Activated CD4-positive, alpha-beta memory T cell treated with anti-CD3 and anti-CD28 coated beads, Interleukin-2, amount 10 ng/mL, durations not matched to agents 7 days and 5 days (primary cell): Measurements from ENCODE around the gene BMAL2. TPM values are rescaled to one million over a fixed set of nuclear protein-coding genes. Genes with fewer than 3 reads are reported as not detected.

Experiments
- CTCF ChIA-PET: fragments of 350-600 bp; sonication (Branson Sonifier 250); formaldehyde crosslinking; loops from one replicate; lab custom pipeline; 2021; ENCODE audit warnings: antibody characterized with exemption, inconsistent platforms; lab: Charles Lee
- POLR2A ChIA-PET: fragments of 350-600 bp; sonication (Branson Sonifier 250); formaldehyde crosslinking; loops from one replicate; lab custom pipeline; 2021; ENCODE audit warnings: antibody characterized with exemption; lab: Charles Lee
- DNase-seq: peaks from one replicate; pipeline ENCODE4 v3.0.0-alpha.2; 2020
- H3K27ac Mint-ChIP-seq: one replicate; pipeline ENCODE4 v1.8.0; 2021; ENCODE audit warnings: mild to moderate bottlenecking, mixed read lengths
- H3K27me3 Mint-ChIP-seq: one replicate; pipeline ENCODE4 v1.8.0; 2021; ENCODE audit warnings: mixed read lengths
- H3K36me3 Mint-ChIP-seq: one replicate; pipeline ENCODE4 v1.8.0; 2021; ENCODE audit warnings: low read depth, mixed read lengths
- H3K4me1 Mint-ChIP-seq: one replicate; pipeline ENCODE4 v1.8.0; 2021; ENCODE audit warnings: mixed read lengths
- H3K4me3 Mint-ChIP-seq: one replicate; pipeline ENCODE4 v1.8.0; 2021; ENCODE audit warnings: mild to moderate bottlenecking, mixed read lengths
- H3K9me3 Mint-ChIP-seq: one replicate; pipeline ENCODE4 v1.8.0; 2021; ENCODE audit warnings: mixed read lengths
- total RNA-seq, 2 experiments: library from RNA; stranded (reverse); gene quantifications; one replicate each; pipeline ENCODE4 v1.2.3, GENCODE V29; 2021

The BMAL2 gene
- total RNA-seq, 2 experiments from 2014 or later, result 28.8 to 29.1 TPM

GRCh38 chr12:27300226-27300625, 32.4 kb upstream of the BMAL2 start:
- Mint-ChIP-seq H3K27me3 (no peaks in the 10 kb centered on the region), H3K27ac (no peak overlapping the region), H3K36me3 (peaks cover 13% of the 10 kb centered on the region), H3K4me3 (no peak overlapping the region), H3K9me3 (no peaks in the 10 kb centered on the region), H3K4me1 (peaks cover 1% of the 10 kb centered on the region)
- DNase-seq, result no peak
- ChIA-PET CTCF (no interaction called here), POLR2A (interaction anchor here (1.0 kb wide), 1 partner anchor 15 kb away, joined by 3 read pairs; no protein-coding TSS in a partner anchor)

- Mint-ChIP-seq H3K4me3 (no peak overlapping the region), H3K36me3 (peaks cover 13% of the 10 kb centered on the region), H3K4me1 (peaks cover 12% of the 10 kb centered on the region), H3K27me3 (no peaks in the 10 kb centered on the region), H3K9me3 (no peaks in the 10 kb centered on the region), H3K27ac (no peak overlapping the region)
- no peak for DNase-seq
- ChIA-PET POLR2A (interaction anchor here (4.9 kb wide), 1 partner anchor 288 kb away, joined by 24 read pairs; the partner anchor contains the start of gene TM7SF3), CTCF (interaction anchor here (0.7 to 3.5 kb wide), 5 partner anchors 265 to 565 kb away, joined by 3 to 48 read pairs (median 4); no protein-coding TSS in a partner anchor)
These were observed 29.2 kb upstream of the BMAL2 start for GRCh38 chr12:27303139-27304111.

- DNase-seq, result no peak
- Mint-ChIP-seq H3K27me3 (no peaks in the 10 kb centered on the region), H3K27ac (no peak overlapping the region), H3K9me3 (no peaks in the 10 kb centered on the region), H3K36me3 (peaks cover 13% of the 10 kb centered on the region), H3K4me1 (peaks cover 21% of the 10 kb centered on the region), H3K4me3 (no peak overlapping the region)
- ChIA-PET POLR2A (interaction anchor here (0.6 to 4.9 kb wide), 5 partner anchors 8 to 290 kb away, joined by 3 to 24 read pairs (median 8); partner anchors contain the start of genes BMAL2, STK38L and TM7SF3), CTCF (interaction anchor here (0.6 to 3.5 kb wide), 15 partner anchors 8 to 453 kb away, joined by 3 to 101 read pairs (median 5); partner anchors contain the start of genes MED21 and TM7SF3)
These were observed 27.8 kb upstream of the BMAL2 start for GRCh38 chr12:27304856-27305255.

GRCh38 chr12:27305673-27306456, 26.8 kb upstream of the BMAL2 start:
- Mint-ChIP-seq H3K4me1 (peaks cover 23% of the 10 kb centered on the region), H3K36me3 (peaks cover 17% of the 10 kb centered on the region), H3K4me3 (no peak overlapping the region), H3K27ac (no peak overlapping the region), H3K9me3 (no peaks in the 10 kb centered on the region), H3K27me3 (no peaks in the 10 kb centered on the region)
- no peak for DNase-seq
- ChIA-PET CTCF (interaction anchor here (0.6 to 3.5 kb wide), 34 partner anchors 9 to 474 kb away, joined by 3 to 101 read pairs (median 4); partner anchors contain the start of genes MED21, STK38L and TM7SF3), POLR2A (interaction anchor here (0.7 to 4.9 kb wide), 7 partner anchors 9 to 393 kb away, joined by 3 to 24 read pairs (median 8); partner anchors contain the start of genes BMAL2, MED21, STK38L and TM7SF3)

- Mint-ChIP-seq H3K4me1 (peaks cover 23% of the 10 kb centered on the region), H3K27ac (peak overlapping the region; percentile 8), H3K4me3 (no peak overlapping the region), H3K27me3 (no peaks in the 10 kb centered on the region), H3K9me3 (no peaks in the 10 kb centered on the region), H3K36me3 (peaks cover 13% of the 10 kb centered on the region)
- DNase-seq, result no peak
- POLR2A ChIA-PET, result interaction anchor here (1.1 to 1.7 kb wide), 2 partner anchors 23 to 294 kb away, joined by 3 to 8 read pairs; partner anchors contain the start of gene BMAL2
- CTCF ChIA-PET, result interaction anchor here (0.7 to 1.6 kb wide), 6 partner anchors 14 to 295 kb away, joined by 3 to 7 read pairs (median 4); partner anchors contain the start of gene TM7SF3
These were observed 23.2 kb upstream of the BMAL2 start for GRCh38 chr12:27309293-27309994.

GRCh38 chr12:27309995-27310315, 22.7 kb upstream of the BMAL2 start:
- ChIA-PET CTCF (interaction anchor here (1.3 to 1.4 kb wide), 2 partner anchors 14 to 20 kb away, joined by 4 read pairs; no protein-coding TSS in a partner anchor), POLR2A (interaction anchor here (1.7 kb wide), 1 partner anchor 23 kb away, joined by 8 read pairs; the partner anchor contains the start of gene BMAL2)
- Mint-ChIP-seq H3K27me3 (no peaks in the 10 kb centered on the region), H3K4me1 (peaks cover 23% of the 10 kb centered on the region), H3K4me3 (no peak overlapping the region), H3K27ac (peak overlapping the region; percentile 8), H3K36me3 (peaks cover 13% of the 10 kb centered on the region), H3K9me3 (no peaks in the 10 kb centered on the region)
- no peak for DNase-seq

GRCh38 chr12:27316947-27317346, 15.7 kb upstream of the BMAL2 start:
- ChIA-PET POLR2A (no interaction called here), CTCF (interaction anchor here (0.6 to 2.5 kb wide), 2 partner anchors 11 to 23 kb away, joined by 3 to 12 read pairs; no protein-coding TSS in a partner anchor)
- H3K4me3 Mint-ChIP-seq, result no peak overlapping the region
- H3K27me3 Mint-ChIP-seq, result no peaks in the 10 kb centered on the region
- no peak for DNase-seq
- peaks cover 12% of the 10 kb centered on the region for H3K36me3 Mint-ChIP-seq
- no peak overlapping the region for H3K27ac Mint-ChIP-seq
- no peaks in the 10 kb centered on the region for H3K4me1 Mint-ChIP-seq
- no peaks in the 10 kb centered on the region for H3K9me3 Mint-ChIP-seq

GRCh38 chr12:27319409-27319808, 13.2 kb upstream of the BMAL2 start:
- H3K27ac Mint-ChIP-seq, result no peak overlapping the region
- no peaks in the 10 kb centered on the region for H3K9me3 Mint-ChIP-seq
- peaks cover 16% of the 10 kb centered on the region for H3K36me3 Mint-ChIP-seq
- H3K4me3 Mint-ChIP-seq, result no peak overlapping the region
- DNase-seq, result no peak
- no peaks in the 10 kb centered on the region for H3K4me1 Mint-ChIP-seq
- H3K27me3 Mint-ChIP-seq, result no peaks in the 10 kb centered on the region
- CTCF ChIA-PET, result interaction anchor here (0.8 kb wide), 1 partner anchor 306 kb away, joined by 3 read pairs; no protein-coding TSS in a partner anchor
- POLR2A ChIA-PET, result no interaction called here

- POLR2A ChIA-PET, result no interaction called here
- Mint-ChIP-seq H3K4me1 (no peaks in the 10 kb centered on the region), H3K27me3 (no peaks in the 10 kb centered on the region), H3K9me3 (no peaks in the 10 kb centered on the region), H3K36me3 (peaks cover 16% of the 10 kb centered on the region), H3K4me3 (no peak overlapping the region), H3K27ac (no peak overlapping the region)
- no peak for DNase-seq
- CTCF ChIA-PET, result interaction anchor here (1.2 to 1.7 kb wide), 2 partner anchors 9 to 13 kb away, joined by 4 to 7 read pairs; no protein-coding TSS in a partner anchor
These were observed 12.8 kb upstream of the BMAL2 start for GRCh38 chr12:27319848-27320247.

- peaks cover 2% of the 10 kb centered on the region for H3K4me1 Mint-ChIP-seq
- no peak overlapping the region for H3K27ac Mint-ChIP-seq
- H3K4me3 Mint-ChIP-seq, result no peak overlapping the region
- ChIA-PET POLR2A (no interaction called here), CTCF (interaction anchor here (2.4 kb wide), 1 partner anchor 18 kb away, joined by 8 read pairs; no protein-coding TSS in a partner anchor)
- DNase-seq, result no peak
- no peaks in the 10 kb centered on the region for H3K27me3 Mint-ChIP-seq
- no peaks in the 10 kb centered on the region for H3K9me3 Mint-ChIP-seq
- peaks cover 20% of the 10 kb centered on the region for H3K36me3 Mint-ChIP-seq
These were observed 8.1 kb upstream of the BMAL2 start for GRCh38 chr12:27324530-27324929.

- Mint-ChIP-seq H3K4me1 (peaks cover 46% of the 10 kb centered on the region), H3K4me3 (peak overlapping the region; percentile 77), H3K27me3 (no peaks in the 10 kb centered on the region), H3K27ac (peak overlapping the region; percentile 80), H3K9me3 (no peaks in the 10 kb centered on the region), H3K36me3 (peaks cover 10% of the 10 kb centered on the region)
- DNase-seq, result no peak
- POLR2A ChIA-PET, result interaction anchor here (1.1 to 2.9 kb wide), 6 partner anchors 17 to 498 kb away, joined by 3 to 13 read pairs (median 4); partner anchors contain the start of genes ITPR2 and MED21
- CTCF ChIA-PET, result interaction anchor here (1.7 to 3.0 kb wide), 2 partner anchors 25 to 315 kb away, joined by 9 read pairs; no protein-coding TSS in a partner anchor
These were observed 1.8 kb upstream of the BMAL2 start for GRCh38 chr12:27330846-27331245.
